Uterus (tissue), 4 donors: ENCODE measurements around the gene SP140L. TPM values are rescaled to one million over a fixed set of nuclear protein-coding genes. Genes with fewer than 3 reads are reported as not detected.
"Not testable (repeated sequence)": the region's sequence is repeated elsewhere in the genome, so short reads cannot be mapped to it uniquely, and the experiment has no call there.

Experiments used
- DNase-seq, 2 donors: peaks; one replicate each; pipeline ENCODE4 v3.0.0-alpha.2; 2019 to 2020
- H3K27ac ChIP-seq, 2 donors: fragments of 200-600 bp; sonication (generic); 1 replicate in 1 of 2; 2 replicates in 1 of 2; pipeline ENCODE4 v1.5.1; 2016 to 2018
- H3K27me3 ChIP-seq, 2 donors: fragments of 200-600 bp; sonication (generic); one replicate each; pipeline ENCODE4 v1.5.1; 2018 to 2019; ENCODE audit warnings: control low read depth in 1 of 2
- H3K36me3 ChIP-seq, 2 donors: fragments of 200-600 bp; sonication (generic); one replicate each; pipeline ENCODE4 v1.5.1; 2019; ENCODE audit warnings: control low read depth in 1 of 2
- H3K4me1 ChIP-seq, 2 donors: fragments of 200-600 bp; sonication (generic); one replicate each; pipeline ENCODE4 v1.5.1; 2018 to 2019; ENCODE audit warnings: control low read depth in 1 of 2
- H3K4me3 ChIP-seq, 2 donors: fragments of 200-600 bp; sonication (generic); 1 replicate in 1 of 2; 2 replicates in 1 of 2; pipeline ENCODE4 v1.5.1; 2018 to 2019; ENCODE audit warnings: mild to moderate bottlenecking in 1 of 2
- H3K9me3 ChIP-seq, 2 donors: fragments of 200-600 bp; sonication (generic); one replicate each; pipeline ENCODE4 v1.5.1; 2019; ENCODE audit warnings: control low read depth in 1 of 2
- POLR2A ChIP-seq, 2 donors: fragments of 450-650 bp; IDR thresholded peaks; one replicate each; pipeline ENCODE4 v1.6.1; 2016; ENCODE audit warnings: antibody characterized with exemption in 2 of 2, mild to moderate bottlenecking in 1 of 2, moderate library complexity in 1 of 2
- intact Hi-C: fragments of 100-400 bp; cut with DNase I; formaldehyde crosslinking; loops from one replicate; pipeline ENCODE4 v1.15.1; 2023; ENCODE audit warnings: low total_unique reads
- total RNA-seq, 4 donors: library from RNA; depleted of rRNA in 3 of 4; stranded (reverse); fragments of >200 nt in 3 of 4; gene quantifications; one replicate each; pipeline versions ENCODE4 v1.1.0 to v1.2.4, GENCODE V29; 2014 to 2023
- TF ChIP-seq, protein P1 (sequence below), 4 experiments: fragments of 200-600 bp in 2 of 4; fragments of 450-650 bp in 2 of 4; sonication (generic) in 2 of 4; IDR thresholded peaks; one replicate each; pipeline ENCODE4 v1.5.1; 2016 to 2019; ENCODE audit warnings: antibody characterized with exemption in 4 of 4, mild to moderate bottlenecking in 2 of 4, moderate library complexity in 1 of 4
- donor health status: DM: yes; HTN: yes; CAD: no.

Gene SP140L
- total RNA-seq, 4 donors from 2014 or later: 7.5 to 21.6 (median 14.1) TPM

DNA sequence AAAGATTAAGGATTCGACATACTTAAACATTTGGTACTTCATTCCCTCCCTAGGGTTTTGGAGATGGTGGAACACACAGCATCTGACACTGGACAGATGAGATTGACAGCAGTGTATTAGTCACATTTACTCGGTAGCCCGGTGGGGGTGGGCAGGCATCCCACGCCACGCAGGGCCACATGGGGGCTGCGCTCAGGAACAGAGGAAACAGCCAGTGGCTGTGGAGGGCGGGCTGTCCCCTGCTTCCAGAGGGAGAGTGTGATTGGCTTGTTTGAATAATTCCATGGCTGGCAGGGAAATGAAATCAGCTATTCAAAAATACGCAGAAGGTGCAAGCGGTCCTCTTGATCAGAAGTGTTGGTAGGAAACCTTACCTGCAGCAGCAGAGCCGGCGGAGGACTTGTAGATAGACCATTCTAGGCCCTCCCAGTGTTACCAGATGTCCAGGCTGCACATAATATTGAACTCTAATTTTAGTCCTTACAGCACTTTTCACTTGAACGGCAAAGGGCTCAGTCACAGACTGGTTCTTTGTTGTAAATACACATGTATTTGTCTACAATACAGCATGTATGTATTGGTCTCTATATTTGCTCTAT, 18.5 kb upstream of the SP140L start:
- TF ChIP-seq, protein P1, sequence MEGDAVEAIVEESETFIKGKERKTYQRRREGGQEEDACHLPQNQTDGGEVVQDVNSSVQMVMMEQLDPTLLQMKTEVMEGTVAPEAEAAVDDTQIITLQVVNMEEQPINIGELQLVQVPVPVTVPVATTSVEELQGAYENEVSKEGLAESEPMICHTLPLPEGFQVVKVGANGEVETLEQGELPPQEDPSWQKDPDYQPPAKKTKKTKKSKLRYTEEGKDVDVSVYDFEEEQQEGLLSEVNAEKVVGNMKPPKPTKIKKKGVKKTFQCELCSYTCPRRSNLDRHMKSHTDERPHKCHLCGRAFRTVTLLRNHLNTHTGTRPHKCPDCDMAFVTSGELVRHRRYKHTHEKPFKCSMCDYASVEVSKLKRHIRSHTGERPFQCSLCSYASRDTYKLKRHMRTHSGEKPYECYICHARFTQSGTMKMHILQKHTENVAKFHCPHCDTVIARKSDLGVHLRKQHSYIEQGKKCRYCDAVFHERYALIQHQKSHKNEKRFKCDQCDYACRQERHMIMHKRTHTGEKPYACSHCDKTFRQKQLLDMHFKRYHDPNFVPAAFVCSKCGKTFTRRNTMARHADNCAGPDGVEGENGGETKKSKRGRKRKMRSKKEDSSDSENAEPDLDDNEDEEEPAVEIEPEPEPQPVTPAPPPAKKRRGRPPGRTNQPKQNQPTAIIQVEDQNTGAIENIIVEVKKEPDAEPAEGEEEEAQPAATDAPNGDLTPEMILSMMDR (IDR thresholded peaks at IDR 0.05): no peak
- TF ChIP-seq POLR2A (IDR thresholded peaks at IDR 0.05): no peak
- Histone ChIP-seq H3K4me1 (no peaks in the 10 kb centered on the region), H3K4me3 (no peak overlapping the region), H3K36me3 (no peaks in the 10 kb centered on the region), H3K9me3 (no peaks in the 10 kb centered on the region), H3K27ac (no peak overlapping the region), H3K27me3 (no peaks in the 10 kb centered on the region)
- no peak for DNase-seq
- intact Hi-C loops: no loop called here

DNA sequence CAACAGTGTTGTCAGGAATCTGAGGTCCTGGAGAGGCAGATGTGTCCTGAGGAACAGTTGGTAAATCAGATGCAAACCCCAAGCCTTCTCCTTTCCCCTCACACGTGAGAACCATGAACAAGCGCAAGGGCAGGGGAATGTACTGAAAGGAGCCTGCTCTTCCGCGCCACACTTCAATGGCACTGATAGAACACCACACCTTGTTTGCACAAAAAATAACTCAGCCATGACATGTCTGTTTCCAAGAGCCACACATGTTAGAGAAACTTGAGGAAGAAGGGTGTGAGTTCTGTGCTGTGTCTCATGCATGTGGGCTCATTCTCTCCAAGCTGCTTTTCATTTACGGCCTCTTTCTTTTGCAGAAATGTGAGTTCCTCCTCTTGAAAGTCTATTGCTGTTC, 16.2 kb upstream of the SP140L start:
- H3K27ac ChIP-seq, intact Hi-C loops, H3K9me3 ChIP-seq, H3K36me3 ChIP-seq, H3K27me3 ChIP-seq, H3K4me1 ChIP-seq, H3K4me3 ChIP-seq, DNase-seq: not testable (repeated sequence)

DNA sequence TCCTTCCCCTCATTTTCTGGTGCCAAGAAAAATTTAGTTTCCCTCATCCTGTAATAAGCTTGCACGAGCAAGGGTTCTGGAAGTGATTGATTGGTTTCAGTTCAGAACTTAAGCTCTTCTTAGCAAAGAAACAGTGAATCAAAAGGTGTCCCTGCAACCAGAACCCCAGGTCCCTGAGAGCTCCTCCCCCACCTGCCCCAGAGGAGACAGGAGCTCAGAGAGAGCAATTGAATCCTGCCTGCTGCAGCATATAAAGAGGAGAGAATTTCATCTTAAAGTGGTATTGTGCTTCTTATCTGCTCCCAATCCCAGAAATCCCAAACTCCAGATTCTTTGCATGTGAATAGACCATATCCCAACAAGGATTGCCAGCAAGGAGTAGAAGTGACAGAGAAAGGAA, 15.4 kb upstream of the SP140L start:
- intact Hi-C loops, H3K9me3 ChIP-seq, DNase-seq: not testable (repeated sequence)

DNA sequence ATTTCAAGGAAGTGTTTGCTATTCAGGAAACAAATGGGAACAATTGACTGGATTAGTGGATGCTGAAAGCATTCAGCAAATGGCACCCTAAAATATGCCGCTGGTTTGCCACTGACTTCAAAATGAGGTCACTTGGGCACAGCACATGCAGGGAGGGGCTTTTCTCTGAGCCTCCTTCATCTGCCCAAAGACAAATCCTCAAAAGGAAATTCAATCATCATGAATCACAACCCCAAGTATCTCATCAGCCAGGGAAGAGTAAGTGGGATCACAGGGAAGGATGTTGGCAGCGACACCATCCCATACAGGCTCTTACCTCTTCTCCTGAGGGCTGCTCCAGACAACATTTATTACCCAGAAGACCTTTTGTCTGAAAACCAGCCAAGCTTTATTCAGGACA, 14.4 kb upstream of the SP140L start:
- no peak overlapping the region for H3K4me3 ChIP-seq
- no peaks in the 10 kb centered on the region for H3K36me3 ChIP-seq
- H3K9me3 ChIP-seq: no peaks in the 10 kb centered on the region
- no peak overlapping the region for H3K27ac ChIP-seq
- TF ChIP-seq, protein P1 (IDR thresholded peaks at IDR 0.05): no peak
- no peak for TF ChIP-seq POLR2A (IDR thresholded peaks at IDR 0.05)
- intact Hi-C loops: no loop called here
- no peaks in the 10 kb centered on the region for H3K4me1 ChIP-seq
- no peaks in the 10 kb centered on the region for H3K27me3 ChIP-seq
- DNase-seq: no peak

More for the DNA sequence above, 15.4 kb upstream of the SP140L start:
- not testable (repeated sequence) for H3K27me3 ChIP-seq, H3K27ac ChIP-seq, H3K4me1 ChIP-seq, H3K36me3 ChIP-seq, H3K4me3 ChIP-seq

DNA sequence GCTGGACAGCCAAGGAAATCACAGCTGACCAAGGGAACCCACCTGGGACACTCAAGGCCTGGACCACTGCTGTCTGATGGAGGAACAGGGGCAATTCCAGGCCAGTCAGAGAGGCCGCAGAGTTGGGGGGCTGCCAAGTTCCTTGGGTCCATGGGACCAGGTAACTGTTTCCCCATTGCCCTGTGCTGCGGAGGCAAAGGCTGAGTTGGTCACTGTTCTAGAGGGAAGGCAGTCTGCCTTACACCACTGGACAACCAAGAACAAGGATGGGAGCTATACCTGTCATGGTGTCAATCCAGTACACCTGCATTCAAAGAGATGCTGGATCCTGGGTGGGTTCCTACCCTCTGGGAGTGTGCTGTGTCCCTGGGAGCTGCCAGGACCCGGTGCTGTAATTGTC, 9.6 kb upstream of the SP140L start:
- H3K27ac ChIP-seq: no peak overlapping the region
- H3K4me3 ChIP-seq: no peak overlapping the region
- no peaks in the 10 kb centered on the region for H3K27me3 ChIP-seq
- intact Hi-C loops: no loop called here
- no peaks in the 10 kb centered on the region for H3K9me3 ChIP-seq
- no peaks in the 10 kb centered on the region for H3K36me3 ChIP-seq
- TF ChIP-seq, protein P1 (IDR thresholded peaks at IDR 0.05): no peak
- TF ChIP-seq POLR2A (IDR thresholded peaks at IDR 0.05): no peak
- no peak for DNase-seq
- no peaks in the 10 kb centered on the region for H3K4me1 ChIP-seq

DNA sequence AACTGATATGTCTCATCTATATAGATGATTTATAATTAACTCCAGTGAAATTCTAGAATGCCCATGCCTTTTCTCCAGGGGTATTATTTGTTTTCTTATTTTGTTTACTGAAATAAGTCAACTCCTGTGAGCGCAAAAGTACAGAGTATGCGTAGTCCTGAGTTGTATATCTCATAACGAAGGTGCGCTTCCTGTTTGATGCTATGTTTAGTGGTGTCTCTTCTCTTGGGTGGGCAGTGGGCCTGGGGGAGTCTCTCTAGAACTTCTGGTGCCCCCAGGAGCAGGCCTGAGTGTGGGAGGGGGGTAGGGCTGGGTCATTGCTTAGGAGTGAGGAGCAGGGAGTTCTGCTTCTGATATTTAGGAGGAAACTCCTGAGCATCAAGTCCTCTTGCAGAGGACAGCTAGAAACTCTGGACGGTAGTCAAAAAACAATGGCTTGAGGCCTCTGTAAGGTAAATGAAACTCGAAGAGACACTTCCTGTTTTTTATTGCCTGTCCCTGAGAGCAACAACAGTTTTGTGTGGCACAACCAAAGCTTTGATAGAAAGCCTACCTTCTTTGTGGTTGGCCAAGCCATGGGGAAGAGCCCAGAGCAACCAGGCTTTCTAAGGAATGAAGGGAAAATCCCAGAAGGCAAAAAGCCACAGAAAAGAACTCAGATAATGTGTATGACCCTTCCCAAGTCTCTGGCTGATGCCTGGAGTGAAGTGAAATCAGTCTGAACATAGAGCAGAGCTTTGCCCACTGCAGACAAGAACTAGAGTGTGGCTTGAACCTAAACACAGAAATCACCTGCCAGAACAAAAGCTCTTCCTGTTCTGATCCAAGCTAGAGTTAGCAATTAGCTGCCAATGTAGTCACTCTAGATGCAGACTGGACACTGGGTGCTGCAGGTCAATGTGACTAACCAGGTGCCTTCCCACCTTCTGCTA, 8.5 kb upstream of the SP140L start:
- intact Hi-C loops: no loop called here
- H3K27ac ChIP-seq: no peak overlapping the region
- TF ChIP-seq POLR2A (IDR thresholded peaks at IDR 0.05): no peak
- TF ChIP-seq, protein P1 (IDR thresholded peaks at IDR 0.05): no peak

More for the DNA sequence above, 8.5 kb upstream of the SP140L start:
- no peak for DNase-seq
- Histone ChIP-seq H3K9me3 (no peaks in the 10 kb centered on the region), H3K36me3 (no peaks in the 10 kb centered on the region), H3K4me1 (no peaks in the 10 kb centered on the region), H3K4me3 (no peak overlapping the region), H3K27me3 (no peaks in the 10 kb centered on the region)
